Smooth muscle cell (in vitro differentiated cells): ENCODE results near the gene FOXP2. TPM values are rescaled to one million over a fixed set of nuclear protein-coding genes. Genes with fewer than 3 reads are reported as not detected.

Experiments
- DNase-seq: peaks from one replicate; lab custom pipeline; 2025; ENCODE audit not compliant: unreplicated experiment; lab: John Stamatoyannopoulos, UW
- H2AFZ ChIP-seq: fragments of 200-600 bp; sonication (generic); 2 replicates; pipeline ENCODE4 v1.6.0; 2016; ENCODE audit warnings: antibody characterized with exemption, low read depth, mild to moderate bottlenecking
- H3F3A ChIP-seq: fragments of 200-600 bp; sonication (generic); 2 replicates; pipeline ENCODE4 v1.6.0; 2017; ENCODE audit warnings: antibody characterized with exemption, low read depth
- H3K27ac ChIP-seq: fragments of 200-600 bp; sonication (generic); 2 replicates; pipeline ENCODE4 v1.5.1; 2016; ENCODE audit warnings: low read depth, mild to moderate bottlenecking
- H3K27me3 ChIP-seq: fragments of 200-600 bp; sonication (generic); 2 replicates; pipeline ENCODE4 v1.6.1; 2016; ENCODE audit warnings: low read depth, mild to moderate bottlenecking
- H3K36me3 ChIP-seq: fragments of 200-600 bp; sonication (generic); 2 replicates; pipeline ENCODE4 v1.5.1; 2016; ENCODE audit warnings: low read depth
- H3K4me1 ChIP-seq: fragments of 200-600 bp; sonication (generic); 2 replicates; pipeline ENCODE4 v1.5.1; 2016; ENCODE audit warnings: low read depth
- H3K4me2 ChIP-seq: fragments of 200-600 bp; sonication (generic); 2 replicates; pipeline ENCODE4 v1.6.0; 2016; ENCODE audit warnings: mild to moderate bottlenecking
- H3K4me3 ChIP-seq: fragments of 200-600 bp; sonication (generic); 2 replicates; pipeline ENCODE4 v1.5.1; 2016; ENCODE audit warnings: mild to moderate bottlenecking
- H3K79me2 ChIP-seq: fragments of 200-600 bp; sonication (generic); 2 replicates; pipeline ENCODE4 v1.6.0; 2016; ENCODE audit warnings: low read depth, mild to moderate bottlenecking
- H3K9ac ChIP-seq: fragments of 200-600 bp; sonication (generic); 2 replicates; pipeline ENCODE4 v1.6.0; 2016; ENCODE audit warnings: low read depth
- H3K9me3 ChIP-seq: fragments of 200-600 bp; sonication (generic); replicated peaks from 2 replicates; pipeline ENCODE4 v1.5.1; 2016; ENCODE audit warnings: low read depth
- H4K20me1 ChIP-seq: fragments of 200-600 bp; sonication (generic); 2 replicates; pipeline ENCODE4 v1.6.0; 2016; ENCODE audit warnings: low read depth
- CTCF ChIP-seq: fragments of 200-600 bp; sonication (generic); IDR thresholded peaks from 2 replicates; pipeline ENCODE4 v1.5.1; 2017; ENCODE audit warnings: borderline replicate concordance, mild to moderate bottlenecking, antibody characterized with exemption; ENCODE audit not compliant: insufficient read depth, poor library complexity, severe bottlenecking
- WGBS: methylation state at CpG from one replicate; pipeline ENCODE4 v1.1.7; 2016; ENCODE audit warnings: low lambda C conversion rate; 5-methylcytosine and 5-hydroxymethylcytosine counted together
- polyA plus RNA-seq: library from polyadenylated mRNA; unstranded; fragments of >200 nt; fragmentation: Nextera tagmentation; extraction: Ambion mirVana; gene quantifications from 2 replicates; pipeline ENCODE4 v1.2.1, GENCODE V29; 2016
- total RNA-seq: library from RNA; depleted of rRNA; stranded (reverse); fragments of >200 nt; gene quantifications from 2 replicates; pipeline ENCODE4 v1.2.3, GENCODE V29; 2014

The FOXP2 gene
- total and polyA plus RNA-seq, 2 experiments from 2014 or later, result 0.86 to 1.1 TPM

DNA sequence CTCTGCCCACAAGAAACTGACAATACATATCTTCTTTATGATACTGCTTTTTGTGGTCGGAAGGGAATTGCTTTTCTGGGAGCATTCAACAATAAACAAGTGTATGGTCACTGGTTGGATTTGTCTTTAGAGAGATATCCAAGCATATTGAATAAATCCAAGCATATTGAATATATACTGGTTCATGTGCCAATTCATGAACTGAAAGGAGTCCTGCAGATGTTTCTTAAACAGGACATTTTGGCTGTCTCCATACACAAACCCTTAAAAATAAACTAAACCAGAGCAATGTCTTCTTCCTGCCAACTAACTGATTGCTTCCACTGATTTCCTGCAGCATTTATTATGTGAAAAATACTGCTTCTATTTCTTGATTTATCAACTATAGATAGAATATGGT lies 173.9 kb downstream of the FOXP2 start:
- H3K9ac ChIP-seq, result no peak overlapping the region
- TF ChIP-seq CTCF, result no peak
- H3K9me3 ChIP-seq, result no peaks in the 10 kb centered on the region
- H3K4me2 ChIP-seq, result no peak overlapping the region
- H4K20me1 ChIP-seq, result no peaks in the 10 kb centered on the region
- 88% methylated on average over 1 of the region's 1 CpG for WGBS
- H3K36me3 ChIP-seq, result no peaks in the 10 kb centered on the region
- no peaks in the 10 kb centered on the region for H3K27me3 ChIP-seq
- no peak for DNase-seq
- no peak overlapping the region for H2AFZ ChIP-seq
- H3K79me2 ChIP-seq, result no peaks in the 10 kb centered on the region
- H3K4me3 ChIP-seq, result no peak overlapping the region
- H3K27ac ChIP-seq, result no peak overlapping the region
- H3K4me1 ChIP-seq, result peaks cover 4% of the 10 kb centered on the region
- H3F3A ChIP-seq, result no peaks in the 10 kb centered on the region

DNA sequence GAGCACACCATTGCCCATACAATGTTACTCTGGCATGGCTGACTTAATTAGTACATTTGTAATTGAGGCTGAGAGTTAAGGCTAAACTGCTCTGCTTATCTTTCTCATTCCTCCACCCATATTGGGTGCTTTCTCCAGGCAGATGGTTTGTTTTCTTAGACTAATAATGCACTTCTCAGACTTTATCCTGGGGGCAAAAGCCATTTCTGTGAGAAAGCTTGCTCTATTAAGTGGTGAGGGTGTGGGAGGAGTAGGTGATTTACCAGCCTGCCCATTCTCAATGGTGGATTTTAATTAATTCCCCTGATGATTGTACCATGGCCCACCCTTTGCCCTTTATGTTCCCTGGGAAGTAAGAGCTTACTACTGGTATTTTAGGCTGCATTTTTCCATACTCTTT lies 174.8 kb downstream of the FOXP2 start:
- Histone ChIP-seq H3K4me3 (no peak overlapping the region), H3K4me2 (no peak overlapping the region), H3K27ac (no peak overlapping the region), H2AFZ (no peak overlapping the region), H3K36me3 (no peaks in the 10 kb centered on the region), H3K27me3 (no peaks in the 10 kb centered on the region), H3K4me1 (peaks cover 4% of the 10 kb centered on the region), H3K9ac (no peak overlapping the region), H4K20me1 (no peaks in the 10 kb centered on the region), H3K9me3 (no peaks in the 10 kb centered on the region), H3F3A (no peaks in the 10 kb centered on the region), H3K79me2 (no peaks in the 10 kb centered on the region)
- no peak for TF ChIP-seq CTCF
- no peak for DNase-seq

GRCh38 chr7:114590298-114590697 lies 175.7 kb downstream of the FOXP2 start:
- H3K4me3 ChIP-seq, result no peak overlapping the region
- no peaks in the 10 kb centered on the region for H3K79me2 ChIP-seq
- 50% methylated on average over 2 of the region's 2 CpGs for WGBS
- DNase-seq, result no peak
- no peak for TF ChIP-seq CTCF
- H3K9ac ChIP-seq, result no peak overlapping the region
- no peaks in the 10 kb centered on the region for H4K20me1 ChIP-seq
- H3F3A ChIP-seq, result no peaks in the 10 kb centered on the region
- no peak overlapping the region for H3K27ac ChIP-seq
- no peaks in the 10 kb centered on the region for H3K9me3 ChIP-seq
- H3K4me2 ChIP-seq, result no peak overlapping the region
- peaks cover 4% of the 10 kb centered on the region for H3K4me1 ChIP-seq
- H2AFZ ChIP-seq, result no peak overlapping the region
- H3K27me3 ChIP-seq, result no peaks in the 10 kb centered on the region
- H3K36me3 ChIP-seq, result no peaks in the 10 kb centered on the region

DNA sequence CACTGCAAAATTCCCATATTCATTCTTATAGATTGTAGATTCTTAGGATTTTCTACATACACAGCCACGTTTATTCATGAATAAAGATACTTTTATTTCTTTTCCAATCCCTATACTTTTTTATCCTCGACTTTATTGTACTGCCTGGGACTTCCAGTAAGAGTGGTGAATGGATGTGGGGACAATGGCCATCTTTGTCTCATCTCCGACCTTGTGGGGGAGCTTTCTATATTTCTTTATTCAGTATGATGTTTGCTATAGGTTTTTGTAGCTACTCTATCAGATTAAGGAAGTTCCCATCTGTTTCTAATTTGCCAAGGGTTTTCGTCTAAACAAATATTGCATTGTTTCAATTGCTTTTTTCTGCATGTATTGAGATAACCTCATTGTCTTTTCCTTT lies 184.3 kb downstream of the FOXP2 start:
- H3K9me3 ChIP-seq, result no peaks in the 10 kb centered on the region
- H2AFZ ChIP-seq, result no peak overlapping the region
- H3K27me3 ChIP-seq, result no peaks in the 10 kb centered on the region
- 78% methylated on average over 4 of the region's 4 CpGs for WGBS
- H3K27ac ChIP-seq, result no peak overlapping the region
- H3K36me3 ChIP-seq, result no peaks in the 10 kb centered on the region
- no peaks in the 10 kb centered on the region for H4K20me1 ChIP-seq
- no peaks in the 10 kb centered on the region for H3K4me1 ChIP-seq
- no peak overlapping the region for H3K9ac ChIP-seq
- no peaks in the 10 kb centered on the region for H3F3A ChIP-seq
- H3K79me2 ChIP-seq, result no peaks in the 10 kb centered on the region
- no peak for TF ChIP-seq CTCF
- no peak overlapping the region for H3K4me3 ChIP-seq
- H3K4me2 ChIP-seq, result no peak overlapping the region
- DNase-seq, result no peak
